ENCODE data around the gene CHD2.

CHD2 gene

DNA sequence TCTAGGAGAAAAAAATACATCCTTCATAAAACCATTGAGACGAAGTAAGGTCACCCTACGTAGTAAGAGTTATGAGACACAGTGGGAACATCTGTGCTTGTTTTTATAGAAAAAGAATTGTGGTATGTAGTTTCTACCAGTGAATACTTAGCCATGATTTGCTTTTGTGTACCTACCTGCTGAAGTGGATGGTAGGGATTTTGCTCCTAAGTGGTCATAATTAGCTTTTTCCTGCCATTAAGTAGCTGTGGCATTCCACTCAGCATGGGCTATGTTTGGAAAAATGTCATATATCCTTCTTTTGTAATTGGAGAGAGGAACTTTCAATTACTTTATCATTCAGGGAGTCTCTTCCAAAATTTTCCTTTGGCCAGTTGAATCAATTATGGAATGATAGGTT is 63.7 kb downstream of the CHD2 start:
- no peak for DNase-seq

DNA sequence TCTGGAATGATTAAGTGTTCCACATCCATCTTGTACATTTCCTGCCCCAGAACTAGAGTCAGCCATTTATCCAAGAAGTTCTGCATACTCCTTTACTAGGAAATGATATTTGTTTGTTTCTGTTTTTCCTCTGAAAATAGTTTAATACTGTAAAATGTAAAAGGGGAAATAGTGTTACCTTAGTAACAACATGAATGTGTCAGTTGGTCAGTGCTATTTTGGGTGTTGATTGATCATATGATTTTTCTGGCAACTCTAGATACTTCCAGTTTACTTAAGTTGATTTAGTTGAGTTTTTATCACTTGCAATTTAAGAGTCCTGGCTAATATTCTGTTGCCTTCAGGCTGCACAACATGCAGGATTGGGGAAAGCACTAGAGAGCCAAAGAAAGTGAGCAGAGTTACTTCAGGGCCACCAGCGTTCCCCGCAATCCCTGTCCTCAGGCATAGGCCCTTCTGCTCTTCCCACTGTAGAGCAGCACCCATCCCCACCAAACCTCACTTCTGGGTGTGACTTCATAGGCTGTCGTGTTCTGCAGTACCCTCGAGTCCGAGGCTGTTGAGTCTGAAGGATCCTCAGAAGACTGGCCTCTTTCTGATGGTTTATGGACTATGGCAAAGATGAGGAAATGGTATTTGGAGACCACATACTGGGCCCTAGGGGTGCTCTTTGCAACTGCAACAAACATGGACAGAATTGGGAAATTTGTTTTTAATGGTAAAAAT is 69.0 kb downstream of the CHD2 start:
- no peak for DNase-seq

DNA sequence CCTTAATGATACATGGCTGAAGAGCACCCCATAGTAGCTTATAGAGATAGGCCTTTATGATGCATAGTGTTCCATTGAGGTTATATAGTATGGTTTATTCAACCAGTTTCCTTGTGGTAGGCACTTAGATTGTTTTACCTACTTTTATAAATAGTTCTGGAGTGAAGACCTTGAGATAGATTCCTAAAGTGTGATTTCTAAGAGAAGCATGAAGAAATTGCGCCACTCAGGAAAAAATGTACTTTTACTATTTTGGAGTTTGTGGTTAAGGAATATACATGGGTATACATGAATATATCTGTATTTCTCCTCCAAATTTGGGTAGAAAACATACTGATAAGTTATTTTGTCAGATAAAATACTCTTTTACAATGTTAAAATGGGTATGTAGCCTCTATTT is 70.5 kb downstream of the CHD2 start:
- no peak for DNase-seq

DNA sequence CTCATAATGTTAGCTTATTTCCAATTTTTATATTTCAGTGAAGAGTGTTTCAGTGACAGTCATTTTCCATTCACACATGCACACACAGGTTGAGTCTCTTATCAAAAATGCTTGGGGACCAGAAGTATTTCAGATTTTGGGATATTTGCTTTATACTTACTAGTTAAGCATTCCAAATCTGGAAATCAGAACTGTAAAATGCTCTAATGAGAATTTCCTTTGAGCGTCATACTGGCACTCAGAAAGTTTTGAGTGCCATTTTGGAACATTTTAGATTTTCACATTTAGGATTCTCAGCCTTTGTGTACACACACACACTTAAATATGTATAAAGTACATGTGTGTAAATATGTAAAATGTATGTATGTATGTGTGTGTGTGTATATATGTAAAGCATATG is 71.0 kb downstream of the CHD2 start:
- DNase-seq = no peak

DNA sequence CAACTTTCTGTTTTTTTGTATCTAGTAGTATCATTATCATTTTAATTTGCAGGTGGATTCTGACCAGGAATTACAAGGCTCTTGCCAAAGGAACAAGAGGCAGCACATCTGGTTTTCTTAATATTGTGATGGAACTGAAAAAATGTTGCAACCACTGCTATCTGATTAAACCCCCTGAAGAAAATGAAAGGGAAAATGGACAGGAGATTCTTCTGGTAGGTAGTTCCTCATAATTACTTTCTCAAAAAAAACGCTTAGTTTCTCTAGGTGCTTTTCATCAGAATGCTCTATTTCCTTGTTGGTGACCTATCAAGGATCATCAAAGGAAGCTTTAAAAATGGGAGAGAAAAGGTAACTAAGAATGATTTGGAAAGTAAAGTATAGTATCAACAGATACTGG is 71.6 kb downstream of the CHD2 start:
- DNase-seq = no peak

DNA sequence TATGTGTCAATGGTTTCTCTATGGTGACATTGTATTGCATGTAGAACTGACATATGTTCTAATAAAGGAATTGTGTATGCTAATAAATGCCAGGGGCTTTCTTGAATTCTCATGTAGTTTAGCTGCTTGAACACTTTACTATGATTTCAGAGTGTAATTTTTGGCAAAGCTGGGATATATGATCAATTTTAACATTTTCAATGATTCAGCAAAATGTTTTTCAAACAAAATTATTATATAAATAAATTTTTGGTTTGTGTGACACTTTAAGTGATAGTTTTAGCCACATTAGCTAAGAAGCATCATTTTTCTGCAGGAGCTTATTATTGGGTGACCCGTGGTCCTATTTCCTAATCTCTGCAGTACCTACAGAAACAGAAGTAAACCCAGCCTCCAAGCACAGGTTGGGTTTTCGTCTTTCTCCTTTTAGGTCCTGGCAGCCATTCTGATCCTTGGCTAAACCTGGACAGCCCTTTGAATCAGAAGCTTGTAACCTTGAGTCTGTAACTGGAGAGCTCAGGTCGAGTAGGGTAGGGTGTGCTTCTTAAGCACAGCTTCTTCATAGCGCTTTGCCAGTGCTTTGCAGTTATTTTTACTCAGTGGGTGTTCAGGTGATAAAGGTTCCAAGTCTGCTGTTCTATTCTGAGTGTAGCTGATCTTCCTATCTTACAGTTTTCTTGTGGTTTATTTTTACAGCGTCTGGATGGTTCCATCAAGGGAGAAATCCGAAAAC is 74.2 kb downstream of the CHD2 start:
- no peak for DNase-seq

DNA sequence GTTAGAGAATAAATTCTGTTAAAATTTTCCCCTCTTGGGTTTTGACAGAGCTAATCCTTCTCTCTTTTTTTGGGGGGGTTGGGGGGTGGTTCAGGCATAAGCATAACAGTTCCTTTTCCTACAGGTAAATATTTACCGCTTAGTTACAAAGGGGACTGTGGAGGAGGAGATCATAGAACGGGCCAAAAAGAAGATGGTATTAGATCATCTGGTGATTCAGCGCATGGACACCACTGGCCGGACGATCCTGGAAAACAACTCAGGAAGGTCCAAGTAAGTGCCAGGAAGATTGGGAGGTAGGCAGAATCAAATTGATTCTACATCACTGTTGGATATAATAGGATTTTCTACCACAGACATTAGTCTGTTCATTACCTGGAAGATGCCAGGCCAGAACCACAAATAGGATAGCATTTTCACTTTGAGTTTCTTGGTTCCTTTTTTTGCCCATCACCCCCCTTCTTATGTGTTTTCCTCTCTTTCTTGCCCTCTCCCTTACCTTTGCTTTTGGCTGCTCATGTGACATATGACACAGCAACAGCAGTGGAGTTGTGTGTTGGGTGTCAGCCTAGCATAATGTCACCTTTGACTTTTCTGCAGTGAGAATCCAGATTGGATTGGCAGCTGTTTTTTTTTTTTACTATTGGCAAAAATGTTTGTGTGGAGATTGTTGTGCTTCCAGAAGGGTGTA is 79.0 kb downstream of the CHD2 start:
- DNase-seq = no peak

DNA sequence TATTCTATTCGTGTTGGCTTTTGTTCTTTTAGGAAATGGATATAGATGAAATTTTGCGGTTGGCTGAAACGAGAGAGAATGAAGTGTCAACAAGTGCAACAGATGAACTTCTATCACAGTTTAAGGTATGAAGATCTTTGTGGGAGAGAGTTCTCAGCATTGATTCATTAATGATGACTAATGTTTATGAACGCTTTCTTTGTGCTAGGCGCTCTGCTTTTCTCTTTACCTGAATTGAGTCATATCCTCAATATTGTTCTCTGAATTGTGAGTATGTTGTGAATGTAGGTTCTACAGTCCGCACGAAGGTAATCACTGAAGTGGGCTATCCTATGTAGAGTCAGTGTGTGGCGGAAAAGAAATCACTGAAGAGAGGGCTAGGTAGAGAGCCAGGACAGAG is 81.2 kb downstream of the CHD2 start:
- no peak for DNase-seq

DNA sequence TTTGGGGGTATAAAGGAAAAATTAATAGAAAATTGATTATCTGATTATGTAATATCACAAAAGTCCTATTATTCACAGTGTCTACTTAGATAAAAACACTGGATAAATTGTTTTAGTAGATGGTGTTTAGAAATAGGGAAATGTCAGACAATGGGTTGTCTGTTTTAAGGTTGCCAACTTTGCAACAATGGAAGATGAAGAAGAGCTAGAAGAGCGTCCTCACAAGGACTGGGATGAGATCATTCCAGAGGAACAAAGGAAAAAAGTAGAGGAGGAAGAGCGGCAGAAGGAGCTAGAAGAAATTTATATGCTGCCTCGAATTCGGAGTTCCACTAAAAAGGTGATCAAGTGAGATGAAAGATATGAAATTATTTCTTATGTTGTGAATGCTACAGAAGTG is 84.0 kb downstream of the CHD2 start:
- no peak for DNase-seq

DNA sequence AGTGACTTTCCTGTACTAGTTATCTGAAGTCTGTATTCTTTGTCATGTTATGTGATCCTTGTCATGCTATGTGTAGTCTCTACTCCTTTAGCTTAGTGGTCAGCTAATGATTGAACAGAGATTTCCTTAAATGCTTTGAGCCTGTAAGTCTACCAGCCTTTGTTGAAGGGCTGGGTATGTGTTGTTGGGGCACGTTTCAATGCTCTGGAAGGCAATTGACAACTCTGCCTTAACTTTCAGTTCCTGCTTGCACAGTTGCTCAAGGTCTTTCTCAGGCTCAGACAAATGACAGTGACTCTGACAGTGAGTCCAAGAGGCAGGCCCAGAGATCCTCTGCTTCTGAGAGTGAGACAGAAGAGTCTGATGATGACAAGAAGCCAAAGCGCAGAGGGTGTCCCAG is 89.3 kb downstream of the CHD2 start:
- DNase-seq = no peak

DNA sequence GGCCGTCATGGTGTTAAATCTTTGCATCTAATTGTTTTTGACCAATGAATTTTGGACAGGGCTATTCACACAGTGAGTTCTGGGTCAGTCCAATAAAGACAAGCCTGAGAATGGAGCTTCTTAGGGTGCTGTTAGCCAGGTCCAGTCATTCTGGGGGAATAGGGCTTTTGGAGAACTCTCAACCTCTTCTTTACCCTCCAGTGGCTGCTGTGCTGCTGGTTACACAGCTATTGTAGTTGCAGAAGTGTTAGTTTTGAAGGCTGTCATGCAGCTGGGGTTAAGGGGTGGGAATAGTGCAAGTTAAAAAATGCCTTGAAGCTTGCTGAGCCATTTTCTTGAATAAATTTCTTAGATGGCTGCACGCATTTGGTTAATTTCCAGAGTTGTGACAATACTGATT is 89.9 kb downstream of the CHD2 start:
- DNase-seq = no peak

DNA sequence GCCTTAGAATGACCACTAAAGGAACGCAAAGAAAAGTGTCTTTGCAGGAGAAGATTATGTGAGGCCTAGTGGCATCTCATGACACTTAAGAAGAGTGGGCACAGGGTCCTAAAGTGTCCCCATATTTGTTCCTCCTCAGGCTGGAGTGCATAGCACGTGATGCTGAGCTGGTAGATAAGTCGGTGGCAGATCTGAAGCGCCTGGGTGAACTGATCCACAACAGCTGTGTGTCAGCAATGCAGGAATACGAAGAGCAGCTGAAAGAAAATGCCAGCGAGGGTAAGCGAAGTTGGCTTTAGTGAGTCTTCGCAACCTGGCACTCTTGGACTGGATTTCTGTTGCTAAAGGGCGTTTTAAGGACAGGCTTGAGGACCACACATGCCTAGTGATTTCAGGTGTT is 92.6 kb downstream of the CHD2 start:
- no peak for DNase-seq

DNA sequence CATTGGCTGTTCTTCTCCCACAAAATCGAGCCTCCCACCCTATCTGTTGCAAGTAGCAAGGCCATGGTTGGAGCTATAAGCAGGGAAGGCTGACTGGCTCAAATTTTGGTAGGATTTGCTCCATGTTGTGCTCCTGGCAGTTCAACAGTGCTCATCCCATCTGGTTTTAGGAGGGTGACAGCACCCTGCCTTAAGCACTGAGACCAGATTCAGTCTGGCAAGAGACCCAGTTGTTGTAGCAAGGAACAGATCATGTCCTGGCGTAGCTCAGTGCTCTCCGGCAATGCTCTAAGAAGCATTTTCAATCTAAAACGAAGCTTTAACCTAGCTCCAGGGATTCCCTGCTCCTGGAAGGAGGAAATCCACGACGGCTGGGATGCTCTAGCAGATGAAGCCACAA is 97.7 kb downstream of the CHD2 start:
- no peak for DNase-seq

DNA sequence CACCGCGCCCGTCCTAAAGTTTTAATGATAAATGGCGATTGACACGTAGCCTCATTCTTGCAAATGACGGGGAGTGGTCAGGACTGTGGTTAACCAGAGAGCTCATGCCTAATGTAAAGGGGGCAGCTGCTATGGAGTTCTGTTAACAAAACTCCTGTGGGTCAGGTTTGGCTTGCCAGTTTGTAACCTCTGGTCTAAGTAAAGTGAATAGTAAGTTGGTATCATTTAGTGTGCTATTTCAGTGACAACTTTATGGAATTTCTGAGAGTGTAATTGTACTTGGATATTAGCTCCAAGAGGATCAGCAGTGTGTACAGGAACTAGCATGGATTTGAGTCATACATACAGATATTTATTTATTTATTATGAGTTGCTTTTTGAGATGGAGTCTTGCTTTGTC is 101.0 kb downstream of the CHD2 start:
- DNase-seq = no peak

DNA sequence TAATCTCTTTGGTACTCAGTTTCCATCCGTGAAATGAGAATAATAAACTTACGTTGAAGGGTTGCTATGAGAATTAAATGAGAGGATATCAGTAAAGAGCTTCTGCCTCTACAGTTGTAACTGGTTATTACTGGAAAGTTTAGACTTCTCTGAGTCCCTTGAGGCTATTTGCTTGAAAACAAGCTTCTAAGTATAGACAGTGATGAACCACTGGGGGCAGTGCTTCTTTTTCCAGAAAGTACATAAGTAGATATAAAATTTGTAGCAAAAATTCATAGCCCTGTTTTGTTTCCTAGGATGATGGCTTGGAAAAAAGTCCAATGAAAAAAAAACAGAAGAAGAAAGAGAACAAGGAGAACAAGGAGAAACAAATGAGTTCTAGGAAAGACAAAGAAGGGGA is 101.8 kb downstream of the CHD2 start:
- DNase-seq = no peak

DNA sequence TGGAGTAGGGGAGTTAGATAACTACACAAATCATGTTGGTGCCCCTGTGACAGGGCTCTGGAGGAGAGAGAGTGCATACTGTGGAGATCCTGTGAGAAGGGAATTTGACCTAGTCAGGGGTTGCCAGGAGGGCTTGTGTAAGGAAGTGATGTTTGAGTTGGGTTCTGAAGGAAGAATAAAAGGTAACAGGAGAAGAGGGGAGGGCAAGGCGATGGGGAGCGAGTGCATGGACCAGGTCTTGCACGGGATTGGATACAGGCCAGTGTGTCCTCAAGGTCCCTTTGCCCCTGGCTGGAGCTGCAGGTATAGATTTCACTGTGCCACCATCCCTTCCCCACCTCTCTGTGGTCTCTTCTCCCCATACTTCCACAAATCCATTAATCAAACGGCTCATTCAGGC is 105.0 kb downstream of the CHD2 start:
- no peak for DNase-seq

DNA sequence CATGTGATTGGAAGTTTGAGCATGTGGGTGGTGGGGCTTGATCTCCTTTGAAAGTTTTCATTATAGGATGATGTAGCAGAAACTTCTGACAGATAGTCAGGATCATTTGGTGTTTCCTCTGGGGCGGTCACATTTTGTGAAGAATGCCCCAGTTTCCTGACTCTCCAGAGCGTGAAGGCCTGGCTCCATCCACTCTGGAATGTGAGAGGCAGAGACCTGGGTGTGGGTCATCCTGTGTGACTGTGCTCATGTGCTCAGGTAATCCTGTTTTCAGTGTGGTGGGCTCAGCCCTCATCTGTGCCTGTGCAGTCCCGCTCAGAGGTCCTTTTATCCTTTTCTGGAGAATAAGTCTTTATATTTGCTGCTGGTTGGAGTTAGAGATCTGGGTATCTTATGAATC is 107.9 kb downstream of the CHD2 start:
- DNase-seq = no peak

DNA sequence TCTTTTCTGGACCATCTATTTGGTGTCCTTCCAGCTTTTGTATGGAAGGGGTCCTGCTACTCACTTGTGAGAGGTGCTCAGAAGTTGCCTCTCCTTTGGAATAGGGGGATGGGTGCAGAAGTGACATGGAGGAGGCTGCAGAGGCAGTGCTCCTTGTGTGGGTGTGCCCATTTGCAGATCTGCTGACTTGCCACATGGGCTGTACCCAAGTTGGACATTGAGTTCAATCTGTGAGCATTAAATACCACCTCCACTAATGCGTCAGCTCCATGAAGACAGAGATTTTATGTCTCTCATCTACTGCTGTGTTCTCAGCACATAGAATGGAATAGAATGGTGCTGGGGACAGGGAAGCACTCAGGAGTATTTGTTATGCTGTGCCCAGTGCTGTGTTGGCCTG is 112.7 kb downstream of the CHD2 start:
- no peak for DNase-seq

DNA sequence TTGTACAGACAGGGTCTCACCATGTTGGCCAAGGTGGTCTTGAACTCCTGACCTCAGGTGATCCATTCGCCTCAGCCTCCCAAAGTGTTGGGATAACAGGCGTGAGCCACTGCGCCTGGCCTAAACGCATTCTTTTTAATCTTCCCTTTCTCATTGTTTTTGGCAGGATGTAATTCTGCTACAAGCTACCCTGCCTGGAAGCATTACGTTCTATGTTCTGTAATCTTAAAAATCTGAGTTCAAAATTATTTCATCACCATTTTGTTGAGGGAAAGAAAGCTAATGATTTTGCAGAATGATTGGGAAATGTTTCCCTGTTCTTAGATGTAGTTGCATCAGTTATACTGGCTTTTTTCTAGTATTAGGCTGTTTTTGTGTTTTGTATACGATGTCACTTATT is 117.4 kb downstream of the CHD2 start:
- DNase-seq = no peak

DNA sequence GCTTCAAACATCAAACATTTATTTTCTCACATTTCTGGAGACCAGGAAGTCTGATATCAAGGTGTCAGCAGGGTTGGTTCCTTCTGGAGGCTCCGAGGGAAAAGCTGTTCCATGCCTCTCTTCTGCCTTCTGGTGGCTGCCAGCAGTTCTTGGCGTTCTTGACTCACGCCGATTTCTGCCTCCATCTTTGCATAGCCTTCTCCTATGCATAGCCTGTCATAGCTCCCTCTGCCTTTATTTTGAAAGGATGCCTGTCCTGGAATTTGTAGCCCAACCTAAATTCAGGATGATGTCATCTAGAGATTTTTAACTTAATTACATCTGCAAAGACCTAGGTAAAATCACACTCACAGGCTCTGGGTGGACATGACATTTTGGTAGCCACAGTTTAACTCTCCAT is 118.5 kb downstream of the CHD2 start:
- no peak for DNase-seq

DNA sequence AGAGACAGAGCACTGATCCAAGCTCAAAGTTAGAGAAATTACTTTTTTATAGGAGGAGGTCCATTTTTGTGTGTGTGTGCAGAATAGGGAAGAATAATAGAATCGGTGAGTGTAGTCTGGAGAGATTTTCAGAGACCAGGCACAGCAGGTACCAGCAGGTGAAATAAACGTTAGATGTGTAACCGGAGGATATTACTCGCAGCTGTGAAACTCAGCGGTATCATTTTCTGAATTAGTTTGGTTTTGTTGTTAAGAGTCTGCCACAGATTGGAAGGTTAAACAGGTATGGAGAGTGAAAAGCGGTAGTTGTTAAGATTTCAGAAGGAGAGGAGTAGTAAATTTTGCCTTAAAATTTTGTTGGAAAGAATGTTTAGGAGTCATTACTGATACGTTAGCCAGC is 119.0 kb downstream of the CHD2 start:
- DNase-seq = no peak

DNA sequence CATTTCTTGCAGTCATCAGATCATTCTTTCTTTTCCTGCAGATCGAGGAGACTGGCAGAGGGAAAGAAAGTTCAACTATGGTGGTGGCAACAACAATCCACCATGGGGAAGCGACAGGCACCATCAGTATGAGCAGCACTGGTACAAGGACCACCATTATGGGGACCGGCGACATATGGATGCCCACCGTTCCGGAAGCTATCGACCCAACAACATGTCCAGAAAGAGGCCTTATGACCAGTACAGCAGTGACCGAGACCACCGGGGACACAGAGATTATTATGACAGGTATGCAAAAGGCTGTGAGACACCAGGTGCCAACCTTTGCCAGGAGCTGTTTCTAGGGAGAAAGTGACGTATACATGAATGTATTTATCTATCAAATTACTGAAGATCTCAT is 119.8 kb downstream of the CHD2 start:
- no peak for DNase-seq

DNA sequence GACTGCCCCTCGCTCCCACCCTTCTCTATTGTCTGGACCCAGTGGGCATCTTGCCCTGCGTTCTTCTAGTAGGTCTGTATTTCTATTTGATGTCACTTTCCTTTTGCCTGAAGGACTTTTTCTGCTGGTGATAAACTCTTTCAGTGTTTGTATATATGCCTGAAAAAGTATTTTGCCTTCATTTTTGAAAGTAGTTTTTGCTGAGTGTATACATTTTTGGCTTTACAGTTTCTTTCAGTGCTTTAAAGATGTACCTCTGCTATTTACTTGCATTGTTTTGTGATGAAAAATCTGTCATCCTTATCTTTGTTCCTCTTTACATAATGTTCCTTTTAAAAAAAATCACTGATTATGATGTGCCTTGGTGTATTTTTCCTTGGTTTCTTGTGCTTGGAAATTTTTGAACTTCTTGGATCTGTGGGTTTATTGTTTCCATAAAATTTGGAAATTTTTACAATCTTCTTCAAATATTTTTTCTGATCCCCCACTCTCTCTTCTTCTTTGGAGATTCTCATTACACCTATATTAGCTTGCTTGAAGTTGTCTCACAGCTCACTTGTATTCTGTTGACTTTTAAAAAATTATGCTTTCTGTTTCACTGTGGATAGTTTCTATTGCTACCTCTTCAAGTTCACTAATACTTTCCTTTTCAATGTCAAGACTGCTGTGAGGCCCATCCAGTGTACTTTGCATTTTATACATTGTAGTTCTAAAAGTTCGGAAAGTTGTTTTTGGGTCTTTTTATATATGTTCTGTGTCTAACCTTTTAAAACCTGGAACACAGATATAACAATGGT is 121.0 kb downstream of the CHD2 start:
- no peak for DNase-seq

DNA sequence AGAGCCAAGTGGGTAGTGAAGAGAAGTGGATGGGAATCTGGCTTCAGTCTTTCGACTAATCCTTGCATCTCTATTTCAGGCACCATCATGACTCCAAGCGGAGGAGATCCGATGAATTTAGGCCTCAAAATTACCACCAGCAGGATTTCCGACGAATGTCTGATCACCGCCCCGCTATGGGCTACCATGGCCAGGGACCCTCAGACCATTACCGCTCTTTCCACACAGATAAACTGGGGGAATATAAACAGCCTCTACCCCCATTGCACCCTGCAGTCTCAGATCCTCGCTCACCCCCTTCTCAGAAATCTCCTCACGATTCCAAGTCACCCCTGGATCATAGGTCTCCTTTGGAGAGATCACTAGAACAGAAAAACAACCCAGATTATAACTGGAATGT is 124.2 kb downstream of the CHD2 start:
- DNase-seq = no peak

All from CD4-positive, alpha-beta T cell treated with Interleukin-15 for 1 hour (primary cell).